HG03045 (cell line): ENCODE measurements around the gene SLC6A1.

ENCODE experiments used
- ATAC-seq: cut with Tn5 transposase; IDR thresholded peaks from one replicate; pipeline ENCODE4 v1.9.1; 2021; ENCODE audit warnings: mild to moderate bottlenecking, moderate library complexity; ENCODE audit not compliant: unreplicated experiment

Gene SLC6A1

GRCh38 chr3:11015369-11015768 lies 22.8 kb downstream of the SLC6A1 start:
- no peak for ATAC-seq

DNA sequence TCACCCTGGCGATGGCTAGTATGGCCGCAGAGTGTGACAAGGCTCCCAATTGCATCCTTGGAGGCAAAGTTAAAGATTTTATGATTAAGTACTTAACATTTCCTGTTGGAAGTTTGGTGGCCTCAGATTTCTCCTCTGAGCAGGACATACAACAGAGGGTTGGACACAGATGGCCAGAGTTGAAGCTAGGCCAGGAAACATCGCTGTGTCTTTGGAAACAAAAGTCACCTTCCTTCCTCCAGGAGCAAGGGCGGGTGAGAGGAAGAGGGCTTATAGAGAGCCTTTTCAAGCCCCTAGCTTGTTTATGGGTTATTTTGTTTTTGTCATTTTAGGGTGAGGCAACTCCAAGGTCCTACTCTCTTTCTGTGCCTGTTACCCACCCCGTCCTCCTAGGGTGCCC lies 24.2 kb downstream of the SLC6A1 start:
- no peak for ATAC-seq

GRCh38 chr3:11019116-11019819 lies 26.7 kb downstream of the SLC6A1 start:
- no peak for ATAC-seq

- ATAC-seq = no peak
These were observed 28.2 kb downstream of the SLC6A1 start for GRCh38 chr3:11020764-11021163.

DNA sequence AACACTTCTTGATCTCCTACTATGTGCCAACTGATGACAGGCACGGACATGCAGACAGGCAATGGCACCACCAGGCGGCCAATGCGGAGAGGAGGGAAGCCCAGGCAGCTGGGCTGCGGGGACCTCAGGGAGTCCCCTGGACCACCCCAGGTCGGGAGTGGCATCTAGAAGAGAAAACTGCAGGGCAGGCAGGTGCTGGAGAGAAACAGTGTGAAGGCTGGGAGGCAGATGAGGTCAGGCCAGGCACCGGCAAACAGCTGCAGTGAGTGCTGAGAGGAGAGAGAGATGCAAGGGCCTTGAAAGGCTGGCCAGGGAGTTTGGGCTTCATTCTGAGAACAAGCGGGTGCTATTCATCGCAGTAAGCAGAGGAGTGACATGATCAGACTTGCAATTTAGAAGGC lies 29.1 kb downstream of the SLC6A1 start:
- ATAC-seq = no peak

GRCh38 chr3:11022115-11022514 lies 29.6 kb downstream of the SLC6A1 start:
- no peak for ATAC-seq

DNA sequence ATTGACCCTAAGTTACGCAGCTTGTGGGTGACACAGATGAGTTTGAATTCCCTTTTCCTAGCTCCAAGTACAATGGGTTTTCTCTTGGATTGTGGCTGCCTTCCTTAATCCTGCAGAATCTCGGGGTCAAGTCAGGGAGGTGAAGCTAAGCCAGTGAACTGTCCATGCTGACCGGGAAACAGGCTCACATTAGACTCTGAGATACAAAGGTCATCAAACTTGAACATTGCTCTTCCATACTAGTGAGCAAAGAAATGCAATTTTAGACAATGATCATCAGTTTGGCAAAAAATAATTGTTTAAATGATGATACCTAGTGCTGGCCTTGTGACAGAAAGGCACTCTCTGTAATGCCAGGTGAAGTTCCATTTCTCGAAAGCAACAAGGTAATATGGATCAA lies 31.6 kb downstream of the SLC6A1 start:
- ATAC-seq = no peak

DNA sequence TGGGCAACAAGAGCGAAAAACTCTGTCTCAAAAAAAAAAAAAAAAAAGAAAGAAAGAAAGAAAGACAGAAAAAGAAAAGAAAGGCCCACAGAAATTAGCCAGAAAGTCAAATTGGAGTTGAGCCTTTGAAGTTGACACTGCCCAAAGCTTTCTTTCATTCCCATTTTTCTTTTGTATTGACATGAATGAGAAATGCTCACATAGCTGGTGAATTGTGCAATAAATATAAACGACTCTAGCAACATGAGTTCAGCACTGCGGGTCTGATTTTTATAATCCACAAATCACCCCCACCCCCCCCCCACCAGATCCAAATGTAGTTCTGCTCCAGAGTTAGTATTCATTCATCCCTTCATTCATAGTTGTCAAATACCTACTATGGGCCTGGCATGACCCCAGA lies 37.4 kb downstream of the SLC6A1 start:
- no peak for ATAC-seq

DNA sequence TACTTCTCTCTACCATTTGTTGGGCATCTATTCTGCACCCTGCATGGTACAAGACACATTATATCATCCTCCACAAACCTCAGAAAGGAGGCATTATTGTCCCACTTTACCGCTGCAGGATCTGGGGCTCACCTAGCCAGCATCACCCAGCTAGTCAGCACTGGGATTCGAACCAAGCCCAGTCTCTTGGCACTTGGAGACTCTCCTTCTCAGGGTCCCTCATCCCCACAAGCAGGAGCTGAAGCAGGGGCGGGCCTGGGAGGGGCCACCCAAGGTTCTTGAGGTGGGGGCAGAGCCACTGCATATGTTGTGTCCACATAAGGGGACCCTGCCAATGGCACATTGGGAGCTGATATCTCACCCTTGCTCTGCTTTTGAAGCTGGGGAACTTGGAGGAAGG lies 41.3 kb downstream of the SLC6A1 start:
- ATAC-seq = no peak

- ATAC-seq = no peak
These were observed 41.9 kb downstream of the SLC6A1 start for GRCh38 chr3:11034309-11034985.

GRCh38 chr3:11035757-11036505 lies 43.4 kb downstream of the SLC6A1 start:
- no peak for ATAC-seq

DNA sequence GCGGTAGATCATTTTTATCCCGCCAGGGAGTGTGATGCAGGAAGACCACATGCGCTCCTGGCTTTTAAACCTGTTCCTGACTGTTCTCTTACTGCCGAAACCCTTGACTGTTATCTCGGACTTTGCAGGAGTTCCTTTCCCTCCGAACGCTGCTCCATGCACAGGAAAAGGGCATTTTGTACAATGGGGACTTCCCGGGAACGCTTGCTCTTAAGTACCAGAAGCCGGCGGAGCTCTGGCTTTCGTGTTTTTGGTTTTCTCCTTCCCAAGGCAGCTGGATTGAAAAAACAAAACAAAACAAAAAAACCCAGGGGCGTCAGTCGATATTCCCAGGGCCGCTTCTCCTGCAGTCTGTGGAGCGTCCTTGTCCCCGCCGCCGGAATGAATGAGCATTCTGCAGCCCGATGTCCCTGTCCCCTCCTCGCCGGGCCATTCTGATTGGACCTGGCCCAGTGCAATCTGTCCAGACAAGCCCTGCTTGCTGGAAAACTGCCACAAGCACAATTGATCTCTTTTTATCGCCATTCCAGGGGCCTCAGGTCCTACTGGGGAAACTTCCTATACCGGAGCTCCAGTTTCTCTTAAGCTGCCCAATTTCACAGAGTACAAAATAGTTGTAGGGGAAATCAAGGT lies 44.8 kb downstream of the SLC6A1 start:
- no peak for ATAC-seq

DNA sequence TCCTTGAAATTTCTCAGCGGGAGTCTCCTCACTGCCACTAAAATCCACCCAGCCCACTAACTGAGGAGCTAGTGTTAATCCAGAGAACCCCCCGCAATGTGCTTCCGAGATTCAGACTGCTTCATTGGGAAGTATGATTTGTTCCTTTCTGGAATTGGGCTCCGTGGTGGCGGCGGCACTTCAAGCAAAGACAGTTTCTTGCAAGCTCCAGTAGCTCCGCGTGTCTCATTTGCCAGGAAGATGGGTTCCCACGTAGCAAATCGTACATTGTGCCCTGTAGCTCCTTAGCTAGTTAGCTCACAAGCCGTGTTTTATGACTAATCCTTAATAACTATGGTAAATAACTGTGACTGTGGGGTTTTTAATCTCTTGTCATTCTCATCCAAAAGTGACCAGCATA lies 45.4 kb downstream of the SLC6A1 start:
- ATAC-seq = no peak

- ATAC-seq = no peak
These were observed 53.0 kb downstream of the SLC6A1 start for GRCh38 chr3:11045536-11045935.

DNA sequence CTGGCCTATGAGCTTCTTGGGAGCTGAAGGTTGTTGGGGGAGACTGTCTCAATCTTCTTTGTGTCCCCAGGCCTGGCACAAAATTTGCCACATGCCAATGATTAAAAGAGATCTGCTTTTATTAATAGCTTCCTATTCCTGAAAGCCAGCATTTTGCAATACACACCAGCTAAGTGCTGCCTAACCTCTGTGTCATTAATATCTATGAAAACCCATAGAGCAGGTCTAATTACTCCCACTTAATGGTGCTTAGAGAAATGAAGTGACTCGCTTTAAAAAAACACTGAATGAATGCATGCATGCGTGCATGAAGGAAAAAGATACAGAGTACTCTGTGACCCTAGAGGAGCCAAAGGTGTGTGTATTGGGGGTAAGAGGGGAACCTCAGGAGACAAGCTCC lies 55.0 kb downstream of the SLC6A1 start:
- no peak for ATAC-seq

GRCh38 chr3:11050666-11051323 lies 58.2 kb downstream of the SLC6A1 start:
- no peak for ATAC-seq

DNA sequence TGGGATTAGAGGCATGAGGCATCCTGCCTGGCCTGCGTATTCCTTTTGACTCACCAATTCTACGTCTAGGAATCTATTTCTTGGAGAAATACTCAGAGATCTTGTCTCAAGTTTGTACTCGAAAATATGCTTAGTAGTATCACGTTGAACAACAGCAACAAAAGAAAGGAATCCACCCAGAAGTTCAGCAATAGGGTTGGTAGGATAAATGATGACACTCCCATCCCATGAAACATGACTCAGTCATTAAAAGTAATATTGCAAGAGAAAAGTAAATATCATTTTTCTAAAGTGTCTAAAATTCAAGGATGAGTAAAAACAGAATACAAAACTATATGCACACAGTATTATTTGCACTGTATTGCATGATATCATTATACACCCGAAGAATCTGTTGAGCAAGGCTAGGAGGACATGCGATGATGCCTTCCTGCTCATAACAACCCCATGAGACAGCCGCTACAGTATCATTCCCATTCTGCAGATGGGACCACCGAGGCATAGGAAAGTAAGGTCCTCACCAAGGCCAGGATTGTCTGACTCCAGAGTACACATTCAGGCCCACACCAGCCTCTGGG lies 61.5 kb downstream of the SLC6A1 start:
- no peak for ATAC-seq

DNA sequence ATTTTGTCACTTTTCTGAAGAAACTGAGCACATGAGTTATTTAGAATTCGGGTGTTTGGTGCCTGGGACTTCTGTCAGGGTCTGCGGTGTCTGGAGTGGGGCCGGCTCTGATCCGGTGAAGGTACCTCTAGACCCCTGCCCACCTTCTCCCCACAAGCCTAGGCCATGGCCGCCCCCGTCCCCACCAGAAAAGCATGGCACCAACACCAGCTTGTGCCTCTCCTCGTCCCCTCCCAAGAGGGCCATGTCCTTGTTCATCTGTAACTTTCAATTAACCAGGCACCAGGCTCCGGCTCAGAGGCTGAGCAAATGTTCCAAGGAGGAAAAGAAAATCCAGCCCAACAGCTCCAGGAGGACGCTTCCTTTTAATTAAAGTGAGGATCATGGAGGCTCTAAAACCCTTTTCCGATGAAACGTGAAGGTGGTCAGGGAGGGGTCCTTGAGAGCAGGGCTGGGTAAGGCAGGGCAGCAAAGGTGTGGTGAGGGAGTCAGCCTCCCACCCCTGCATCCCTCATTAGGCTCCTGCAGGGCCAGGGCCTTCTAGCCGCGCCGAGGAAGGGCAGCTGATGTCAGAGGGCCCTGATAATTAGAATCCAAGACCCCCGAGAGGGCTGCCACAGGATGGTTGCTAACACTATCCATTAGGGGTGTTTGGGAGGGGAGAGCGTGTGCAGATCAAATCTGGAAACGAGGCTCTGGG lies 62.3 kb downstream of the SLC6A1 start:
- ATAC-seq = no peak

DNA sequence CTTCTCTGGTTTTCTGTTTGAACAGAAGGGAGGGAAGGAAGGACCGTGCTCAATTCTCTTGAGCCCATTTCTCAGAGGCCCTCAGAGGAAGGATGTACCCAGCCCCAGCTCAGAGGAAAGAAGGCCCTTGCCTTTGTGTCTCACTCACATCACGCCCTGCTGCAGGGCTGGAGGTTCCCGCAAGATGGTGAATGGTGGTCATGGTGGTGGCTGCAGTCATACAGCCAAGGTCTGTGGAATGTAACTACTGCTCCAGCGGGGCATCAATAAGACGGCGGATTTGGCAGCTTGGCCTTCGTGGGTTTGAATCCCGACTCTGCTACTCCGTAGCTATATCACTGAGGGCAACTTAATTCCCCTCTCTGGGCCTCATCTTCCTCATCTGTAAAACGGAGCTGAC lies 62.9 kb downstream of the SLC6A1 start:
- ATAC-seq = no peak

- no peak for ATAC-seq
These were observed 64.0 kb downstream of the SLC6A1 start for GRCh38 chr3:11056531-11057050.
